Measurements from ENCODE around the gene CLCN5. TPM values are rescaled to one million over a fixed set of nuclear protein-coding genes. Genes with fewer than 3 reads are reported as not detected.

Gene CLCN5
- total RNA-seq, 1 experiment from 2014 or later, result 10.7 TPM

GRCh38 chrX:50125480-50125879 lies 203.1 kb downstream of the CLCN5 start (continued):
- no peak for TF ChIP-seq CDX4 (CRISPR knock-in tag; IDR thresholded peaks at IDR 0.05; ENCODE audit: borderline replicate concordance)
- no peak for TF ChIP-seq ZBTB21 (CRISPR knock-in tag; IDR thresholded peaks at IDR 0.05; ENCODE audit: borderline replicate concordance)
- no peak for TF ChIP-seq USF1 (CRISPR knock-in tag; IDR thresholded peaks at IDR 0.05)
- no peak for TF ChIP-seq ZNF416 (CRISPR knock-in tag; IDR thresholded peaks at IDR 0.05)
- TF ChIP-seq ZNF232 (CRISPR knock-in tag; IDR thresholded peaks at IDR 0.05), result no peak
- no peak for TF ChIP-seq CBFB (CRISPR knock-in tag; IDR thresholded peaks at IDR 0.05; ENCODE audit: low read depth)
- no peak for TF ChIP-seq NR3C1 (CRISPR knock-in tag; conservative IDR thresholded peaks at IDR 0.05; ENCODE audit: low read depth)
- no peak for TF ChIP-seq NFE2L1 (CRISPR knock-in tag; IDR thresholded peaks at IDR 0.05)
- no peak for TF ChIP-seq PRDM15 (CRISPR knock-in tag; IDR thresholded peaks at IDR 0.05)

GRCh38 chrX:50147972-50148371 lies 225.6 kb downstream of the CLCN5 start:
- Mint-ChIP-seq H3K9me3 (no peaks in the 10 kb centered on the region), H3K4me1 (no peaks in the 10 kb centered on the region; the same call in 1 of the 2 replicates), H3K36me3 (no peaks in the 10 kb centered on the region), H3K27me3 (ENCODE audit: low read depth) (no peaks in the 10 kb centered on the region), H3K4me3 (no peak overlapping the region), H3K27ac (no peak overlapping the region)
- CTCF ChIA-PET, result interaction anchor here (0.8 kb wide), 1 partner anchor 48 kb away, joined by 4 read pairs; no protein-coding TSS in a partner anchor
- DNase-seq (ENCODE audit: low spot score) (no peak), ATAC-seq (no peak)
- TF ChIP-seq IRF1 (CRISPR knock-in tag; IDR thresholded peaks at IDR 0.05) (no peak), ESRRA (CRISPR knock-in tag; IDR thresholded peaks at IDR 0.05; ENCODE audit: borderline replicate concordance) (no peak), ZBTB21 (CRISPR knock-in tag; IDR thresholded peaks at IDR 0.05; ENCODE audit: borderline replicate concordance) (no peak), AFF4 (CRISPR knock-in tag; IDR thresholded peaks at IDR 0.05; ENCODE audit: borderline replicate concordance) (no peak), MXD4 (CRISPR knock-in tag; IDR thresholded peaks at IDR 0.05; ENCODE audit: borderline replicate concordance) (no peak), FOXP1 (CRISPR knock-in tag; IDR thresholded peaks at IDR 0.05; ENCODE audit: borderline replicate concordance) (no peak), PRDM15 (CRISPR knock-in tag; IDR thresholded peaks at IDR 0.05) (no peak), JAZF1 (CRISPR knock-in tag; IDR thresholded peaks at IDR 0.05) (no peak)
- POLR2A ChIA-PET, result no interaction called here
